IPS DF 6.9 (cell line): ENCODE measurements around the gene MAZ.
A peak's percentile ranks its signal among the peaks of the same experiment; 100 is the strongest.
"Not testable (repeated sequence)": the region's sequence is repeated elsewhere in the genome, so short reads cannot be mapped to it uniquely, and the experiment has no call there.

Experiments
- DNase-seq: peaks from one replicate; pipeline ENCODE4 v3.0.0-alpha.2; 2013; ENCODE audit warnings: low read depth, low spot score
- H3K27ac ChIP-seq: one replicate; pipeline ENCODE4 v1.5.1; 2013; ENCODE audit warnings: low read length, control low read depth
- H3K27me3 ChIP-seq: 2 replicates; pipeline ENCODE4 v1.6.1; 2013; ENCODE audit warnings: mild to moderate bottlenecking, low read length; ENCODE audit not compliant: control insufficient read depth, insufficient read depth
- H3K36me3 ChIP-seq: 2 replicates; pipeline ENCODE4 v1.6.1; 2013; ENCODE audit warnings: low read length; ENCODE audit not compliant: control insufficient read depth, insufficient read depth
- H3K4me1 ChIP-seq: 2 replicates; pipeline ENCODE4 v1.6.1; 2013; ENCODE audit warnings: low read length; ENCODE audit not compliant: control insufficient read depth, insufficient read depth
- H3K4me3 ChIP-seq: 2 replicates; pipeline ENCODE4 v1.5.1; 2013; ENCODE audit warnings: mild to moderate bottlenecking, low read length
- H3K9me3 ChIP-seq: 2 replicates; pipeline ENCODE4 v1.6.1; 2013; ENCODE audit warnings: low read length, inconsistent platforms; ENCODE audit not compliant: control insufficient read depth, insufficient read depth
- WGBS: extraction: QIAGEN DNeasy Blood & Tissue Kit; methylation state at CpG from one replicate; pipeline ENCODE4 v1.1.7; 2013; ENCODE audit warnings: mixed read lengths, missing lambda C conversion rate; ENCODE audit not compliant: insufficient read length, insufficient coverage; 5-methylcytosine and 5-hydroxymethylcytosine counted together

Gene MAZ

GRCh38 chr16:29806099-29806579, at the start of gene MAZ:
TSS of gene MAZ (plus strand) at chr16:29806529. CDS start at chr16:29806702, 173 bp downstream.
- H3K4me3 ChIP-seq, result peak within 1 kb of the TSS; percentile 53
- H3K36me3 ChIP-seq, result peaks cover 21% of the 10 kb centered on the region
- peaks cover 8% of the 10 kb centered on the region for H3K4me1 ChIP-seq
- WGBS, result no CpG with 5 or more reads among the region's 67 CpGs
- no peak within 1 kb of the TSS for H3K27ac ChIP-seq
- no peaks in the 10 kb centered on the region for H3K9me3 ChIP-seq
- DNase-seq, result no peak
- no peaks in the 10 kb centered on the region for H3K27me3 ChIP-seq

GRCh38 chr16:29756654-29757053, 49.7 kb upstream of the MAZ start:
- H3K4me3 ChIP-seq, result no peak overlapping the region
- H3K27ac ChIP-seq, result no peak overlapping the region
- no peaks in the 10 kb centered on the region; the same call in 1 of the 2 replicates for H3K4me1 ChIP-seq
- no peaks in the 10 kb centered on the region for H3K9me3 ChIP-seq
- no peak for DNase-seq
- no peaks in the 10 kb centered on the region for H3K27me3 ChIP-seq
- H3K36me3 ChIP-seq, result no peaks in the 10 kb centered on the region
- no CpG with 5 or more reads among the region's 1 CpG for WGBS

- H3K4me1 ChIP-seq, H3K36me3 ChIP-seq, H3K9me3 ChIP-seq, H3K27ac ChIP-seq, H3K27me3 ChIP-seq, H3K4me3 ChIP-seq, DNase-seq: not testable (repeated sequence)
- WGBS, result no CpG with 5 or more reads among the region's 8 CpGs
Measured at GRCh38 chr16:29757086-29757485, 49.2 kb upstream of the MAZ start.

- DNase-seq, result no peak
- no peak overlapping the region for H3K4me3 ChIP-seq
- H3K9me3 ChIP-seq, result no peaks in the 10 kb centered on the region
- H3K4me1 ChIP-seq, result no peaks in the 10 kb centered on the region; the same call in 1 of the 2 replicates
- H3K27ac ChIP-seq, result no peak overlapping the region
- H3K27me3 ChIP-seq, result no peaks in the 10 kb centered on the region
- WGBS, result no CpG with 5 or more reads among the region's 6 CpGs
- H3K36me3 ChIP-seq, result no peaks in the 10 kb centered on the region
Measured at GRCh38 chr16:29757950-29758466, 48.3 kb upstream of the MAZ start.

GRCh38 chr16:29760567-29761279, 45.6 kb upstream of the MAZ start:
- Histone ChIP-seq H3K27me3 (no peaks in the 10 kb centered on the region), H3K27ac (no peak overlapping the region), H3K4me3 (no peak overlapping the region), H3K36me3 (no peaks in the 10 kb centered on the region), H3K9me3 (no peaks in the 10 kb centered on the region), H3K4me1 (no peaks in the 10 kb centered on the region; the same call in 1 of the 2 replicates)
- no peak for DNase-seq
- WGBS, result no CpG with 5 or more reads among the region's 9 CpGs

GRCh38 chr16:29761280-29761651, 45.1 kb upstream of the MAZ start:
- not testable (repeated sequence) for H3K36me3 ChIP-seq, H3K27ac ChIP-seq, H3K9me3 ChIP-seq, H3K27me3 ChIP-seq, DNase-seq, H3K4me3 ChIP-seq, H3K4me1 ChIP-seq
- WGBS, result no CpG with 5 or more reads among the region's 8 CpGs

GRCh38 chr16:29761882-29762281, 44.4 kb upstream of the MAZ start:
- no peak overlapping the region for H3K27ac ChIP-seq
- DNase-seq, result no peak
- no peak overlapping the region for H3K4me3 ChIP-seq
- H3K36me3 ChIP-seq, result no peaks in the 10 kb centered on the region
- no peaks in the 10 kb centered on the region for H3K27me3 ChIP-seq
- no CpG with 5 or more reads among the region's 6 CpGs for WGBS
- no peaks in the 10 kb centered on the region for H3K9me3 ChIP-seq
- H3K4me1 ChIP-seq, result no peaks in the 10 kb centered on the region; the same call in 1 of the 2 replicates

- no peak overlapping the region for H3K27ac ChIP-seq
- WGBS, result no CpG with 5 or more reads among the region's 6 CpGs
- no peaks in the 10 kb centered on the region for H3K9me3 ChIP-seq
- H3K4me3 ChIP-seq, result no peak overlapping the region
- DNase-seq, result no peak
- H3K27me3 ChIP-seq, result no peaks in the 10 kb centered on the region
- no peaks in the 10 kb centered on the region for H3K36me3 ChIP-seq
- H3K4me1 ChIP-seq, result no peaks in the 10 kb centered on the region; the same call in 1 of the 2 replicates
Measured at GRCh38 chr16:29763326-29763725, 43.0 kb upstream of the MAZ start.

GRCh38 chr16:29765167-29766032, 40.9 kb upstream of the MAZ start:
- Histone ChIP-seq H3K9me3 (no peaks in the 10 kb centered on the region), H3K27ac (no peak overlapping the region), H3K4me3 (no peak overlapping the region), H3K36me3 (no peaks in the 10 kb centered on the region), H3K4me1 (no peaks in the 10 kb centered on the region; the same call in 1 of the 2 replicates), H3K27me3 (no peaks in the 10 kb centered on the region)
- DNase-seq, result no peak
- WGBS, result no CpG with 5 or more reads among the region's 15 CpGs

- Histone ChIP-seq H3K4me3 (no peak overlapping the region), H3K36me3 (no peaks in the 10 kb centered on the region), H3K27me3 (no peaks in the 10 kb centered on the region), H3K9me3 (no peaks in the 10 kb centered on the region), H3K4me1 (no peaks in the 10 kb centered on the region), H3K27ac (no peak overlapping the region)
- no peak for DNase-seq
- WGBS, result no CpG with 5 or more reads among the region's 3 CpGs
Measured at GRCh38 chr16:29766571-29766970, 39.8 kb upstream of the MAZ start.
